ENCODE measurements around the gene FARSA. TPM values are rescaled to one million over a fixed set of nuclear protein-coding genes. Genes with fewer than 3 reads are reported as not detected.

Gene FARSA
- total and polyA plus RNA-seq, 2 of the 4 experiments (the other 2 are of a cell fraction) = 49.3 to 80.9 TPM

GRCh38 chr19:12872941-12873890, 60.3 kb downstream of the FARSA start (continued):
- TF ChIP-seq CEBPB (IDR thresholded peaks at IDR 0.05; ENCODE audit: low read depth, low read length) (no peak), RFX5 (IDR thresholded peaks at IDR 0.05; ENCODE audit: low read depth, low read length) (no peak)

Small RNA genes lying within 50 kb of the gene (microRNA-seq; reads per million reads assigned to microRNA genes)
- gene MIR5695 (ENCODE audit: insufficient read depth in 1 of 2, insufficient read length in 1 of 2, unreplicated experiment in 1 of 2) (0 reads per million in 2 experiments), gene MIR6515 (ENCODE audit: insufficient read depth in 1 of 2, insufficient read length in 1 of 2, unreplicated experiment in 1 of 2) (4.0 to 15.5 reads per million in 2 experiments)

Small RNA genes lying within 50 kb of the gene (small RNA-seq; reads per million reads assigned to genes)
- gene MIR5695 = 0 to 0.41 (median 0) reads per million in 5 experiments
- 0 to 7.5 (median 2.4) reads per million in 5 experiments for gene MIR6515

Other genes with a start within 250 kb of the FARSA start
- not detected in 2 replicates for gene GNG14, start 245.7 kb downstream of the FARSA start, total RNA-seq (2012; rRNA removed)
- gene GNG14, start 245.7 kb downstream of the FARSA start, polyA plus RNA-seq (2012; rRNA removed) = not detected in 2 replicates
- gene FBXW9, start 237.1 kb downstream of the FARSA start, total RNA-seq (2012; rRNA removed) = 8.6 and 9.5 TPM in 2 replicates
- 14.2 and 14.4 TPM in 2 replicates for gene FBXW9, start 237.1 kb downstream of the FARSA start, polyA plus RNA-seq (2012; rRNA removed)
- gene TNPO2, start 209.8 kb downstream of the FARSA start, total RNA-seq (2012; rRNA removed) = 32.8 and 36.0 TPM in 2 replicates
- 77.2 and 82.3 TPM in 2 replicates for gene TNPO2, start 209.8 kb downstream of the FARSA start, polyA plus RNA-seq (2012; rRNA removed)
- gene TRIR, start 199.0 kb downstream of the FARSA start, total RNA-seq (2012; rRNA removed) = 99.2 and 113 TPM in 2 replicates
- gene TRIR, start 199.0 kb downstream of the FARSA start, polyA plus RNA-seq (2012; rRNA removed) = 201 and 242 TPM in 2 replicates
- 111 and 129 TPM in 2 replicates for gene GET3, start 196.2 kb downstream of the FARSA start, total RNA-seq (2012; rRNA removed)
- 152 and 178 TPM in 2 replicates for gene GET3, start 196.2 kb downstream of the FARSA start, polyA plus RNA-seq (2012; rRNA removed)
- not detected in 2 replicates for gene BEST2, start 181.9 kb downstream of the FARSA start, total RNA-seq (2012; rRNA removed)
- not detected in 2 replicates for gene BEST2, start 181.9 kb downstream of the FARSA start, polyA plus RNA-seq (2012; rRNA removed)
- gene HOOK2, start 158.2 kb downstream of the FARSA start, total RNA-seq (2012; rRNA removed) = 7.5 and 8.1 TPM in 2 replicates
- 11.0 and 21.6 TPM in 2 replicates for gene HOOK2, start 158.2 kb downstream of the FARSA start, polyA plus RNA-seq (2012; rRNA removed)
- 20.8 and 32.8 TPM in 2 replicates for gene JUNB, start 142.2 kb downstream of the FARSA start, total RNA-seq (2012; rRNA removed)
- gene JUNB, start 142.2 kb downstream of the FARSA start, polyA plus RNA-seq (2012; rRNA removed) = 109 and 141 TPM in 2 replicates
- 351 and 371 TPM in 2 replicates for gene PRDX2, start 131.9 kb downstream of the FARSA start, total RNA-seq (2012; rRNA removed)
- 378 and 383 TPM in 2 replicates for gene PRDX2, start 131.9 kb downstream of the FARSA start, polyA plus RNA-seq (2012; rRNA removed)
- not detected in 2 replicates for gene THSD8, start 131.6 kb downstream of the FARSA start, total RNA-seq (2012; rRNA removed)
- 0.68 and 0.90 TPM in 2 replicates for gene THSD8, start 131.6 kb downstream of the FARSA start, polyA plus RNA-seq (2012; rRNA removed)
- gene RNASEH2A, start 127.1 kb downstream of the FARSA start, total RNA-seq (2012; rRNA removed) = 44.6 and 45.5 TPM in 2 replicates
- 34.9 and 39.4 TPM in 2 replicates for gene RNASEH2A, start 127.1 kb downstream of the FARSA start, polyA plus RNA-seq (2012; rRNA removed)
- gene RTBDN, start 99.1 kb downstream of the FARSA start, total RNA-seq (2012; rRNA removed) = not detected in 2 replicates
- 0.07 and 0.14 TPM in 2 replicates for gene RTBDN, start 99.1 kb downstream of the FARSA start, polyA plus RNA-seq (2012; rRNA removed)
- 0.28 and 1.1 TPM in 2 replicates for gene MAST1, start 95.2 kb downstream of the FARSA start, total RNA-seq (2012; rRNA removed)
- gene MAST1, start 95.2 kb downstream of the FARSA start, polyA plus RNA-seq (2012; rRNA removed) = 0.44 and 0.56 TPM in 2 replicates
- 6.4 and 9.5 TPM in 2 replicates for gene DNASE2, start 52.3 kb downstream of the FARSA start, total RNA-seq (2012; rRNA removed)
- gene DNASE2, start 52.3 kb downstream of the FARSA start, polyA plus RNA-seq (2012; rRNA removed) = 31.1 and 32.0 TPM in 2 replicates
- gene KLF1, start 46.5 kb downstream of the FARSA start, total RNA-seq (2012; rRNA removed) = not detected in 2 replicates
- gene KLF1, start 46.5 kb downstream of the FARSA start, polyA plus RNA-seq (2012; rRNA removed) = not detected in 2 replicates
- gene GCDH, start 42.6 kb downstream of the FARSA start, total RNA-seq (2012; rRNA removed) = 41.1 and 41.6 TPM in 2 replicates
- gene GCDH, start 42.6 kb downstream of the FARSA start, polyA plus RNA-seq (2012; rRNA removed) = 24.5 and 27.7 TPM in 2 replicates
- gene SYCE2, start 14.4 kb downstream of the FARSA start, total RNA-seq (2012; rRNA removed) = under 0.01 and 0.36 TPM in 2 replicates
- gene SYCE2, start 14.4 kb downstream of the FARSA start, polyA plus RNA-seq (2012; rRNA removed) = 0.19 and 0.50 TPM in 2 replicates
- 3,245 and 3,358 TPM in 2 replicates for gene CALR, start 4.9 kb upstream of the FARSA start, total RNA-seq (2012; rRNA removed)
- gene CALR, start 4.9 kb upstream of the FARSA start, polyA plus RNA-seq (2012; rRNA removed) = 1,894 and 1,932 TPM in 2 replicates
- 54.3 and 56.4 TPM in 2 replicates for gene RAD23A, start 12.2 kb upstream of the FARSA start, total RNA-seq (2012; rRNA removed)
- 67.8 and 79.7 TPM in 2 replicates for gene RAD23A, start 12.2 kb upstream of the FARSA start, polyA plus RNA-seq (2012; rRNA removed)
- 13.3 and 22.5 TPM in 2 replicates for gene GADD45GIP1, start 23.5 kb upstream of the FARSA start, total RNA-seq (2012; rRNA removed)
- 42.4 and 64.7 TPM in 2 replicates for gene GADD45GIP1, start 23.5 kb upstream of the FARSA start, polyA plus RNA-seq (2012; rRNA removed)
- not detected in 2 replicates for gene DAND5, start 35.9 kb upstream of the FARSA start, total RNA-seq (2012; rRNA removed)
- 0.03 TPM in 1 of 2 replicates, not detected in the other for gene DAND5, start 35.9 kb upstream of the FARSA start, polyA plus RNA-seq (2012; rRNA removed)
- 10.0 and 10.2 TPM in 2 replicates for gene NFIX, start 61.8 kb upstream of the FARSA start, total RNA-seq (2012; rRNA removed)
- gene NFIX, start 61.8 kb upstream of the FARSA start, polyA plus RNA-seq (2012; rRNA removed) = 46.9 and 47.7 TPM in 2 replicates
- 0.28 and 0.36 TPM in 2 replicates for gene LYL1, start 169.1 kb upstream of the FARSA start, total RNA-seq (2012; rRNA removed)
- 0.39 and 0.63 TPM in 2 replicates for gene LYL1, start 169.1 kb upstream of the FARSA start, polyA plus RNA-seq (2012; rRNA removed)
- gene TRMT1, start 183.0 kb upstream of the FARSA start, total RNA-seq (2012; rRNA removed) = 23.3 and 28.3 TPM in 2 replicates
- 56.0 and 62.1 TPM in 2 replicates for gene TRMT1, start 183.0 kb upstream of the FARSA start, polyA plus RNA-seq (2012; rRNA removed)
- gene NACC1, start 184.6 kb upstream of the FARSA start, total RNA-seq (2012; rRNA removed) = 42.5 and 56.7 TPM in 2 replicates
- gene NACC1, start 184.6 kb upstream of the FARSA start, polyA plus RNA-seq (2012; rRNA removed) = 181 and 243 TPM in 2 replicates
- 64.9 and 76.7 TPM in 2 replicates for gene STX10, start 216.7 kb upstream of the FARSA start, total RNA-seq (2012; rRNA removed)
- 77.9 and 82.0 TPM in 2 replicates for gene STX10, start 216.7 kb upstream of the FARSA start, polyA plus RNA-seq (2012; rRNA removed)
- gene IER2, start 216.7 kb upstream of the FARSA start, total RNA-seq (2012; rRNA removed) = 7.7 and 17.5 TPM in 2 replicates
- gene IER2, start 216.7 kb upstream of the FARSA start, polyA plus RNA-seq (2012; rRNA removed) = 99.4 and 102 TPM in 2 replicates

Data from IMR-90 (cell line).